ENCODE data around the gene DNAJC3. TPM values are rescaled to one million over a fixed set of nuclear protein-coding genes. Genes with fewer than 3 reads are reported as not detected.
"Not testable (repeated sequence)": the region's sequence is repeated elsewhere in the genome, so short reads cannot be mapped to it uniquely, and the experiment has no call there.

Gene DNAJC3
- total RNA-seq, 4 donors from 2014 or later = 22.2 to 37.7 (median 28.8) TPM

GRCh38 chr13:95726876-95727275, 49.9 kb downstream of the DNAJC3 start:
- WGBS, 2 donors = 86% methylated on average over 3 of the region's 3 CpGs
- intact Hi-C loops (cut with DNase I; ENCODE audit: low total_unique reads) = no loop called here
- no peak overlapping the region for H3K4me3 ChIP-seq (ENCODE audit: low read depth, poor library complexity, severe bottlenecking)
- no peak for DNase-seq (ENCODE audit: low spot score in 2 of 2)
- TF ChIP-seq, protein P1, sequence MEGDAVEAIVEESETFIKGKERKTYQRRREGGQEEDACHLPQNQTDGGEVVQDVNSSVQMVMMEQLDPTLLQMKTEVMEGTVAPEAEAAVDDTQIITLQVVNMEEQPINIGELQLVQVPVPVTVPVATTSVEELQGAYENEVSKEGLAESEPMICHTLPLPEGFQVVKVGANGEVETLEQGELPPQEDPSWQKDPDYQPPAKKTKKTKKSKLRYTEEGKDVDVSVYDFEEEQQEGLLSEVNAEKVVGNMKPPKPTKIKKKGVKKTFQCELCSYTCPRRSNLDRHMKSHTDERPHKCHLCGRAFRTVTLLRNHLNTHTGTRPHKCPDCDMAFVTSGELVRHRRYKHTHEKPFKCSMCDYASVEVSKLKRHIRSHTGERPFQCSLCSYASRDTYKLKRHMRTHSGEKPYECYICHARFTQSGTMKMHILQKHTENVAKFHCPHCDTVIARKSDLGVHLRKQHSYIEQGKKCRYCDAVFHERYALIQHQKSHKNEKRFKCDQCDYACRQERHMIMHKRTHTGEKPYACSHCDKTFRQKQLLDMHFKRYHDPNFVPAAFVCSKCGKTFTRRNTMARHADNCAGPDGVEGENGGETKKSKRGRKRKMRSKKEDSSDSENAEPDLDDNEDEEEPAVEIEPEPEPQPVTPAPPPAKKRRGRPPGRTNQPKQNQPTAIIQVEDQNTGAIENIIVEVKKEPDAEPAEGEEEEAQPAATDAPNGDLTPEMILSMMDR (IDR thresholded peaks at IDR 0.05) = no peak
- no peak for TF ChIP-seq POLR2A (IDR thresholded peaks at IDR 0.05)

DNA sequence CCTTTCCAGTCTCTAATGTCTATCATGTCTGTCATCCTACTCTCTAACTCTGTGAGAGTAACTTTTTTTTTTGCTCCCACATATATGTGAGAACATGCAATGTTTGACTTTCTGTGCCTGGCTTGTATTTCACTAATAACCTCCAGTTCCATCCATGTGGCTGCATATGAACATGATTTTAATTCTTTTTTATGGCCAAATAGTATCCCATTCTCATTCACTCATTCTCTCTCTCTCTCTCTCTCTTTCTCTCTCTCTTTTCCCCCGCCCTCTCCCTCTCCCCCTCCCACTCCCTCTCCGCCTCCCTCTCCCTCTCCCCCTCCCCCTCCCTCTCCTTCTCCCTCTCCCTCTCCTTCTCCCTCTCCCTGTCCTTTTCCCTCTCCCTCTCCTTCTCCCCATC, 52.0 kb downstream of the DNAJC3 start:
- intact Hi-C loops (cut with DNase I; ENCODE audit: low total_unique reads) = no loop called here
- no peak for DNase-seq (ENCODE audit: low spot score in 2 of 2)
- no peak overlapping the region for H3K4me3 ChIP-seq (ENCODE audit: low read depth, poor library complexity, severe bottlenecking)
- TF ChIP-seq POLR2A (IDR thresholded peaks at IDR 0.05) = no peak
- TF ChIP-seq, protein P1 (IDR thresholded peaks at IDR 0.05) = no peak
- 89 to 90% methylated on average over 1 of the region's 2 CpGs for WGBS, 2 donors

GRCh38 chr13:95734124-95734523, 57.2 kb downstream of the DNAJC3 start:
- H3K4me3 ChIP-seq (ENCODE audit: low read depth, poor library complexity, severe bottlenecking) = no peak overlapping the region
- intact Hi-C loops (cut with DNase I; ENCODE audit: low total_unique reads) = no loop called here
- no peak for DNase-seq (ENCODE audit: low spot score in 2 of 2)
- no peak for TF ChIP-seq POLR2A (IDR thresholded peaks at IDR 0.05)
- TF ChIP-seq, protein P1 (IDR thresholded peaks at IDR 0.05) = no peak
- WGBS, 2 donors = 97 to 98% methylated on average over 2 of the region's 2 CpGs

DNA sequence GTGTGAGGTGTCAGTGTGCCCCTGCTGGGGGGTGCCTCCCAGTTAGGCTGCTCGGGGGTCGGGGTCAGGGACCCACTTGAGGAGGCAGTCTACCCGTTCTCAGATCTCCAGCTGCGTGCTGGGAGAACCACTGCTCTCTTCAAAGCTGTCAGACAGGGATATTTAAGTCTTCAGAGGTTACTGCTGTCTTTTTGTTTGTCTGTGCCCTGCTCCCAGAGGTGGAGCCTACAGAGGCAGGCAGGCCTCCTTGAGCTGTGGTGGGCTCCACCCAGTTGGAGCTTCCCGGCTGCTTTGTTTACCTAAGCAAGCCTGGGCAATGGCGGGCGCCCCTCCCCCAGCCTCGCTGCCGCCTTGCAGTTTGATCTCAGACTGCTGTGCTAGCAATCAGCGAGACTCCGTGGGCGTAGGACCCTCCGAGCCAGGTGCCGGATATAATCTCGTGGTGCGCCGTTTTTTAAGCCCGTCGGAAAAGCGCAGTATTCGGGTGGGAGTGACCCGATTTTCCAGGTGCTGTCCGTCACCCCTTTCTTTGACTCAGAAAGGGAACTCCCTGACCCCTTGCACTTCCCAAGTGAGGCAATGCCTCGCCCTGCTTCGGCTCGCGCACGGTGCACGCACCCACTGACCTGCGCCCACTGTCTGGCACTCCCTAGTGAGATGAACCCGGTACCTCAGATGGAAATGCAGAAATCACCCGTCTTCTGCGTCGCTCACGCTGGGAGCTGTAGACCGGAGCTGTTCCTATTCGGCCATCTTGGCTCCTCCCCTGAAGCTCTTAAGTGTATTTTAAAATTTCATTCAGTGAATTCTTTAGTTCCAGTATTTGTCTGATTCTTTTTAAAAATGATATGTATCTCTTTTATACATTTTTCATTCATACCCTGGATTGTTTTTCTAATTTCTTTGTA, 63.4 kb downstream of the DNAJC3 start:
- DNase-seq (ENCODE audit: low spot score in 2 of 2); H3K4me3 ChIP-seq (ENCODE audit: low read depth, poor library complexity, severe bottlenecking); intact Hi-C loops (cut with DNase I; ENCODE audit: low total_unique reads): not testable (repeated sequence)
- WGBS, 2 donors = 79 to 89% methylated on average over 9 to 11 of the region's 37 CpGs

- intact Hi-C loops (cut with DNase I; ENCODE audit: low total_unique reads) = no loop called here
- no peak overlapping the region for H3K4me3 ChIP-seq (ENCODE audit: low read depth, poor library complexity, severe bottlenecking)
- no peak for DNase-seq (ENCODE audit: low spot score in 2 of 2)
- TF ChIP-seq POLR2A (IDR thresholded peaks at IDR 0.05) = no peak
- TF ChIP-seq, protein P1 (IDR thresholded peaks at IDR 0.05) = no peak
Observed at GRCh38 chr13:95740979-95741320, 64.0 kb downstream of the DNAJC3 start.

- TF ChIP-seq, protein P1 (IDR thresholded peaks at IDR 0.05) = no peak
- no peak for TF ChIP-seq POLR2A (IDR thresholded peaks at IDR 0.05)
- intact Hi-C loops (cut with DNase I; ENCODE audit: low total_unique reads) = no loop called here
- H3K4me3 ChIP-seq (ENCODE audit: low read depth, poor library complexity, severe bottlenecking) = no peak overlapping the region
- WGBS, 2 donors = 95 to 97% methylated on average over 4 of the region's 4 CpGs
- no peak for DNase-seq (ENCODE audit: low spot score in 2 of 2)
Observed at GRCh38 chr13:95741584-95742563, 64.9 kb downstream of the DNAJC3 start.

All from lower leg skin (tissue), 4 donors.